ENCODE data around the gene CCL21. TPM values are rescaled to one million over a fixed set of nuclear protein-coding genes. Genes with fewer than 3 reads are reported as not detected.
A peak's percentile ranks its signal among the peaks of the same experiment; 100 is the strongest.

The CCL21 gene
- total RNA-seq, 1 donor from 2014 or later = 174 TPM

GRCh38 chr9:34671307-34671706 lies 38.6 kb downstream of the CCL21 start:
- H3K9me3 ChIP-seq = no peaks in the 10 kb centered on the region
- H3K4me3 ChIP-seq = no peak overlapping the region
- H3K27ac ChIP-seq = no peak overlapping the region
- intact Hi-C loops (cut with DNase I) = no loop called here
- TF ChIP-seq POLR2A (IDR thresholded peaks at IDR 0.05) (no peak), CTCF (IDR thresholded peaks at IDR 0.05) (no peak), POLR2AphosphoS5 (IDR thresholded peaks at IDR 0.05; ENCODE audit: insufficient read depth in 1 of 2, low read depth in 1 of 2) (no peak)
- H3K27me3 ChIP-seq = no peaks in the 10 kb centered on the region
- no peaks in the 10 kb centered on the region for H3K36me3 ChIP-seq
- no peak for DNase-seq (ENCODE audit: extremely low spot score in 2 of 2)
- peaks cover 14% of the 10 kb centered on the region for H3K4me1 ChIP-seq

GRCh38 chr9:34669809-34670562 lies 40.0 kb downstream of the CCL21 start:
- TF ChIP-seq CTCF (IDR thresholded peaks at IDR 0.05) = no peak
- TF ChIP-seq POLR2A (IDR thresholded peaks at IDR 0.05) = no peak
- TF ChIP-seq POLR2AphosphoS5 (IDR thresholded peaks at IDR 0.05; ENCODE audit: insufficient read depth in 1 of 2, low read depth in 1 of 2) = no peak
- no peak for DNase-seq (ENCODE audit: extremely low spot score in 2 of 2)
- Histone ChIP-seq H3K4me1 (peaks cover 17% of the 10 kb centered on the region), H3K9me3 (no peaks in the 10 kb centered on the region), H3K27me3 (no peaks in the 10 kb centered on the region), H3K27ac (no peak overlapping the region), H3K4me3 (no peak overlapping the region), H3K36me3 (no peaks in the 10 kb centered on the region)
- intact Hi-C loops (cut with DNase I) = no loop called here

GRCh38 chr9:34665381-34666250 lies 44.3 kb downstream of the CCL21 start:
- TF ChIP-seq POLR2AphosphoS5 (IDR thresholded peaks at IDR 0.05; ENCODE audit: insufficient read depth in 1 of 2, low read depth in 1 of 2) (peak; percentile 66 to 96), CTCF (IDR thresholded peaks at IDR 0.05) (no peak), POLR2A (IDR thresholded peaks at IDR 0.05) (peak in 1 of 2 donors; percentile 83)
- Histone ChIP-seq H3K4me3 (peak overlapping the region; percentile 47 to 79), H3K27me3 (no peaks in the 10 kb centered on the region), H3K27ac (peak overlapping the region; percentile 99), H3K9me3 (no peaks in the 10 kb centered on the region), H3K4me1 (peaks cover 27% of the 10 kb centered on the region), H3K36me3 (no peaks in the 10 kb centered on the region)
- DNase-seq (ENCODE audit: extremely low spot score in 2 of 2) = peak in 1 of 2 donors; percentile 98
- intact Hi-C loops (cut with DNase I) = no loop called here

- DNase-seq (ENCODE audit: extremely low spot score in 2 of 2) = no peak
Measured at GRCh38 chr9:34665067-34665380, 44.9 kb downstream of the CCL21 start.

More at GRCh38 chr9:34665067-34665380, 44.9 kb downstream of the CCL21 start:
- no peak for TF ChIP-seq POLR2AphosphoS5 (IDR thresholded peaks at IDR 0.05; ENCODE audit: insufficient read depth in 1 of 2, low read depth in 1 of 2)
- TF ChIP-seq POLR2A (IDR thresholded peaks at IDR 0.05) = peak in 1 of 2 donors; percentile 39
- peak in 2 of 3 experiments; percentile 14 to 18 for TF ChIP-seq CTCF (IDR thresholded peaks at IDR 0.05)
- intact Hi-C loops (cut with DNase I) = no loop called here
- peak overlapping the region; percentile 99 for H3K27ac ChIP-seq
- no peaks in the 10 kb centered on the region for H3K27me3 ChIP-seq
- H3K36me3 ChIP-seq = no peaks in the 10 kb centered on the region
- peaks cover 27% of the 10 kb centered on the region for H3K4me1 ChIP-seq
- peak overlapping the region; percentile 47 to 79 for H3K4me3 ChIP-seq
- no peaks in the 10 kb centered on the region for H3K9me3 ChIP-seq

All from vagina (tissue), 2 donors.